Fibroblast of lung (primary cell): ENCODE data around the gene FNBP1L. TPM values are rescaled to one million over a fixed set of nuclear protein-coding genes. Genes with fewer than 3 reads are reported as not detected.
A peak's percentile ranks its signal among the peaks of the same experiment; 100 is the strongest.

Experiments
- DNase-seq, 2 donors: peaks; one replicate each; pipeline versions ENCODE4 v3.0.0 to v3.0.0-alpha.2; 2010; ENCODE audit warnings: low read depth in 2 of 2
- H2AFZ ChIP-seq: 2 replicates; pipeline ENCODE4 v1.5.1; 2012; ENCODE audit warnings: low read length, control low read depth, inconsistent platforms
- H3K27ac ChIP-seq: 2 replicates; pipeline ENCODE4 v1.5.1; 2011; ENCODE audit warnings: low read length, control low read depth; ENCODE audit not compliant: insufficient read depth
- H3K27me3 ChIP-seq: 2 replicates; pipeline ENCODE4 v1.5.1; 2011; ENCODE audit warnings: mild to moderate bottlenecking, low read length; ENCODE audit not compliant: control insufficient read depth, insufficient read depth
- H3K36me3 ChIP-seq: 2 replicates; pipeline ENCODE4 v1.5.1; 2011; ENCODE audit warnings: low read length; ENCODE audit not compliant: control insufficient read depth, insufficient read depth
- H3K4me1 ChIP-seq: 2 replicates; pipeline ENCODE4 v1.5.1; 2011; ENCODE audit warnings: low read length; ENCODE audit not compliant: control insufficient read depth, insufficient read depth; ENCODE audit errors: extremely low read depth
- H3K4me2 ChIP-seq: 2 replicates; pipeline ENCODE4 v1.5.1; 2011; ENCODE audit warnings: low read length, control low read depth; ENCODE audit not compliant: insufficient read depth; ENCODE audit errors: extremely low read depth
- H3K4me3 ChIP-seq, 4 experiments: fragments of 200-600 bp in 1 of 4; sonication (generic) in 1 of 4; replicated peaks in 1 of 4; 2 replicates each; pipeline ENCODE4 v1.5.1; 2011 to 2016; ENCODE audit warnings: low read length in 4 of 4, low read depth in 3 of 4, mild to moderate bottlenecking in 3 of 4, control low read depth in 2 of 4, inconsistent platforms in 1 of 4, mixed read lengths in 1 of 4; ENCODE audit not compliant: insufficient read depth in 1 of 4; ENCODE audit errors: control extremely low read depth in 1 of 4
- H3K79me2 ChIP-seq: 2 replicates; pipeline ENCODE4 v1.5.1; 2012; ENCODE audit warnings: mild to moderate bottlenecking, low read length, inconsistent platforms; ENCODE audit not compliant: control insufficient read depth, insufficient read depth
- H3K9ac ChIP-seq: 2 replicates; pipeline ENCODE4 v1.5.1; 2011; ENCODE audit warnings: mild to moderate bottlenecking, low read length, control low read depth; ENCODE audit not compliant: insufficient read depth
- H3K9me3 ChIP-seq: 2 replicates; pipeline ENCODE4 v1.5.1; 2012; ENCODE audit warnings: low read depth, low read length; ENCODE audit not compliant: control insufficient read depth, insufficient read depth
- H4K20me1 ChIP-seq: 2 replicates; pipeline ENCODE4 v1.5.1; 2011; ENCODE audit warnings: low read length; ENCODE audit not compliant: control insufficient read depth, insufficient read depth; ENCODE audit errors: extremely low read depth
- CTCF ChIP-seq, 2 donors: IDR thresholded peaks in 1 of 2; conservative IDR thresholded peaks in 1 of 2; 1 replicate in 1 of 2; 2 replicates in 1 of 2; pipeline ENCODE4 v1.5.1; 2011 to 2012; ENCODE audit warnings: low read length in 2 of 2, control low read depth in 1 of 2, inconsistent platforms in 1 of 2, low read depth in 1 of 2, mild to moderate bottlenecking in 1 of 2
- EZH2 ChIP-seq: IDR thresholded peaks from 2 replicates; pipeline ENCODE4 v1.5.1; 2012; ENCODE audit warnings: low read length, control low read depth, mild to moderate bottlenecking; ENCODE audit errors: missing control alignments
- polyA plus RNA-seq, 2 donors: library from polyadenylated mRNA; depleted of rRNA in 1 of 2; stranded (reverse) in 1 of 2; unstranded in 1 of 2; fragments of >200 nt; gene quantifications; 2 replicates each; pipeline ENCODE4 v1.2.1, GENCODE V29; 2011 to 2012; ENCODE audit warnings: missing spikeins in 1 of 2
- total RNA-seq: library from RNA; depleted of rRNA; stranded (reverse); fragments of >200 nt; gene quantifications from 2 replicates; pipeline ENCODE4 v1.2.1, GENCODE V29; 2014

FNBP1L gene
- total and polyA plus RNA-seq, 2 donors (not counting 1 experiment from before 2014, with no cell fraction given), result 3.0 to 4.1 TPM

- Histone ChIP-seq H3K9ac (no peak overlapping the region), H3K4me1 (no peaks in the 10 kb centered on the region), H2AFZ (no peak overlapping the region), H3K4me2 (no peak overlapping the region), H3K27me3 (no peaks in the 10 kb centered on the region), H4K20me1 (no peaks in the 10 kb centered on the region), H3K36me3 (no peaks in the 10 kb centered on the region), H3K27ac (no peak overlapping the region), H3K4me3 (no peak overlapping the region), H3K9me3 (no peaks in the 10 kb centered on the region), H3K79me2 (no peaks in the 10 kb centered on the region)
- peak; percentile 8 to 60 for DNase-seq
- no peak for TF ChIP-seq CTCF (conservative IDR thresholded peaks at IDR 0.05 in 1 of 2, IDR thresholded peaks at IDR 0.05 in 1 of 2; ENCODE audit: low read depth in 1 of 2, low read length in 2 of 2)
- TF ChIP-seq EZH2, result no peak
Measured at GRCh38 chr1:93489756-93490155, 41.8 kb downstream of the FNBP1L start.

GRCh38 chr1:93490357-93490756 lies 42.4 kb downstream of the FNBP1L start:
- H4K20me1 ChIP-seq, result no peaks in the 10 kb centered on the region
- TF ChIP-seq CTCF (conservative IDR thresholded peaks at IDR 0.05 in 1 of 2, IDR thresholded peaks at IDR 0.05 in 1 of 2; ENCODE audit: low read depth in 1 of 2, low read length in 2 of 2), result no peak
- no peak for TF ChIP-seq EZH2
- H3K9ac ChIP-seq, result no peak overlapping the region
- no peaks in the 10 kb centered on the region for H3K27me3 ChIP-seq
- H3K4me1 ChIP-seq, result no peaks in the 10 kb centered on the region
- no peak overlapping the region for H2AFZ ChIP-seq
- H3K9me3 ChIP-seq, result no peaks in the 10 kb centered on the region
- no peak for DNase-seq
- H3K4me3 ChIP-seq, result no peak overlapping the region
- H3K4me2 ChIP-seq, result no peak overlapping the region
- no peaks in the 10 kb centered on the region for H3K36me3 ChIP-seq
- no peak overlapping the region for H3K27ac ChIP-seq
- H3K79me2 ChIP-seq, result no peaks in the 10 kb centered on the region

GRCh38 chr1:93495911-93496310 lies 48.0 kb downstream of the FNBP1L start:
- H2AFZ ChIP-seq, result no peak overlapping the region
- no peaks in the 10 kb centered on the region for H3K79me2 ChIP-seq
- H3K4me3 ChIP-seq, result no peak overlapping the region
- DNase-seq, result no peak
- no peak overlapping the region for H3K9ac ChIP-seq
- H3K27ac ChIP-seq, result no peak overlapping the region
- no peaks in the 10 kb centered on the region for H3K36me3 ChIP-seq
- H3K27me3 ChIP-seq, result no peaks in the 10 kb centered on the region
- H3K4me1 ChIP-seq, result no peaks in the 10 kb centered on the region
- no peak overlapping the region for H3K4me2 ChIP-seq
- no peaks in the 10 kb centered on the region for H3K9me3 ChIP-seq
- H4K20me1 ChIP-seq, result no peaks in the 10 kb centered on the region
- TF ChIP-seq EZH2 (no peak), CTCF (conservative IDR thresholded peaks at IDR 0.05 in 1 of 2, IDR thresholded peaks at IDR 0.05 in 1 of 2; ENCODE audit: low read depth in 1 of 2, low read length in 2 of 2) (no peak)
